NCI-H526 treated with DMSO at 0.1 percent for 48 hours (cell line): ENCODE data around the gene IFITM10.
"Not testable (repeated sequence)": the region's sequence is repeated elsewhere in the genome, so short reads cannot be mapped to it uniquely, and the experiment has no call there.

Experiments used
- DNase-seq: peaks from one replicate; lab custom pipeline; 2025; lab: John Stamatoyannopoulos, UW

Gene IFITM10

DNA sequence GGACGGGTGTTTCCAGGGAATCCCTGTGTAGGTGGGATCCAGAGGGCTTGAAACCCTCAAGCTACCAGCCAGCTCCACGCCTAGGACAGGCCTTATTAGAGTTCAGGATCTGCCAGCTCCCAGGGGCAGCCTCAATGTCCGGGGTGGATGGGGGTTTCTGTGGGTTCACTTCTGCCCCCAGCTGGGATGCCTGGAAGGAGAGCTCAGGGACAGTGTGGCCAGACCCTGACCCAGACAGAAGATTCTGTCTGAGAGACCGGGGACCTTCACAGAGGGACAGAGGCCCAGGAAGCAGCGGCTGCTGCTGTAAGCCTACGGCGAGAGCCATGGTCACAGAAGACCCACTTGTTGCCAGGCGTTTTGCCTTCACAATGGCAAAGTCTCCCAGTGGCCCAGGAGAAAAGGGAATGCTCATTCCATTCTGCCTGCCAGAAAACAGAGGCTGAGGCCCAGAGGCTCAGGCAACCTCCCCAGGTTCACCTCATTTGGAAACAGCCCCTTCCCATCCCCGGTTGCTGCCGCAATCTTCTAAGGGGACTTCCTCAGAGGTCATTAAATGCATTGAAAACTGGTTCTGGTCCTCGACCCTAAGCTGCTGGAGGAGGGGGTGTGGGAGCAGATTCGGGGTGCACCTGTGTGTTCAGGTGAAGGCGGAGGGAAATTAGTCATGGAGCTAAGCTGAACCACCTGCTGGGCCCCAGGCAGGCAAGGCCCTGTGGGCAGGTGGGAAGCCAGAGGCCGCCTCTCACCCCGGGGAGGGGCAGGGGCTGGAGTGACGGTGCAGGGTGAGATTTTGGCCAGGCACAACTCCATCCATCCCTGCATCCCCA is 58.3 kb downstream of the IFITM10 start:
- DNase-seq: no peak

GRCh38 chr11:1691026-1691877 is 59.1 kb downstream of the IFITM10 start:
- DNase-seq: no peak

- DNase-seq: no peak
Observed at GRCh38 chr11:1690167-1691025, 60.0 kb downstream of the IFITM10 start.

GRCh38 chr11:1689250-1690166 is 60.9 kb downstream of the IFITM10 start:
- DNase-seq: not testable (repeated sequence)

GRCh38 chr11:1688336-1688947 is 62.0 kb downstream of the IFITM10 start:
- DNase-seq: not testable (repeated sequence)

GRCh38 chr11:1686220-1686619 is 64.2 kb downstream of the IFITM10 start:
- not testable (repeated sequence) for DNase-seq

DNA sequence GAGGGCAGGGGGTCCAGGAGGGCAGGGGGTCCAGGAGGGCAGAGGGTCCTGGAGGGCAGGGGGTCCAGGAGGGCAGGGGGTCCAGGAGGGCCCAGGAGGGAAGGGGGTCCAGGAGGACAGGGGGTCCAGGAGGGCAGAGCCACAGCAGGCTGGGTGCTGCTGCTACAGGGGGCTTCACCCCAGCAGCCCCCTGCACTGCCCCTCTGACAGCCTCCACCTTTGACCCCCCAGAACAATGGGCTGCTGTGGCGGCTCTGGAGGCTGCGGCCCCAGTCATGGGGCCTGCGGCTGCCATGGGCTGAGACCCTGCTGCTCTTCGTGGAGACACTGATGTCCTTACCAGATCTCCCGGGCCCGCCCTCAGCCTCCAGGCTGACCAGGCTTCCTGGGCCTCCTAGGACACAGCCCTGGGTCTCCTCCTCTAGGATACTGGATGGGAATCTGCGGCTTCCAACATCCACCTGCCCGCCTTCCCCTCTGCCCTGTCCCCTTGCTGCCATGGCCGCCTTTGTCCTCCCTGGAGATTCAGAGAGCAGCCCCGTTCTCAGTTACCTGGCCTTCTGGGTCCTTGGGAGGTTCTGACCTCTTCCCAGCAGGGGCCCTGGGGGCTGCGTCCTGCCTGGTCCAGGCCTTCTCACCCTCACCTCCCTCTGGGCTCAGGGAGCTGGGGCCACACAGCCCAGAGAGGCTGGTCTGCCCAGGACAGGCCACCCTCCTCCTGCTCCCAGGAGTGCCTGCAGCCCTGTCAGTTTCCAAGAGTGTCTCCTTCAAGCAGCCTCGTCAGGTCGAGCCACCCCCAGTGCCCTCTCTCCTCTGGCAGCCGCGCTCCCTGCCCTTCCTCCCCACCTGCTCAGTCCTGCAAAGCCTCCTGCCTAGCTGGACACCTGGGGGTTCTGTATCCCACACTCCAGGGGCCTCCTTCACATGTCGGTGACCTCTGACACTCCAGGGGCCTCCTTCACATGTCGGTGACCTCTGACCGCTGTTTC is 65.2 kb downstream of the IFITM10 start:
- DNase-seq: not testable (repeated sequence)

- not testable (repeated sequence) for DNase-seq
Observed at GRCh38 chr11:1683904-1684572, 66.4 kb downstream of the IFITM10 start.

DNA sequence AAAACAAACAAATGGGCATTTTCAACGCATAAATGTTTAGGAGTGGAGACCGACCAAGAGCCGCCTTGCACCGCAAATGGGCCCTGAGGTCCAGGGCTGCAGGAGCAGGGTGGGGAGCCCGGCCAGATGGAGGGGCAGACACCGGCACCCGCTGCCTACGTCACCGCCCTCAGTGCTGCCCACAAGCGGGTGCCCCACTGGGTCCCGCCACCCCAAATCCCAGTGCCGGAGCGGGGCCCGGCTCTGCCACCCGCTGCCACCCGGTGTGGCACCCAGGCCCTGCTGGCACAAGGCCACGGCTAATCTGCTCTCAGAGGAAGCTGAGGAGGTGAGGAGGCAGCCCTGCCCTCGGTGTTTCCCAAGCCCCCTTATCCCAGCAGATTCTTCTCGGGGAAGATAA is 67.2 kb downstream of the IFITM10 start:
- DNase-seq: not testable (repeated sequence)
